GM10248 (cell line): ENCODE results near the gene NHERF1.

Experiments used
- CTCF ChIA-PET: fragments of 300-600 bp; sonication (Branson Sonifier 250); formaldehyde crosslinking; extraction: SDS; loops from one replicate; lab custom pipeline; 2021; ENCODE audit warnings: antibody characterized with exemption; lab: Yijun Ruan, JAX
- POLR2A ChIA-PET: fragments of 350-650 bp; sonication (Branson Sonifier 250); formaldehyde crosslinking; extraction: SDS; loops from one replicate; lab custom pipeline; 2020; ENCODE audit warnings: antibody characterized with exemption; lab: Yijun Ruan, JAX
- DNase-seq: peaks from one replicate; pipeline ENCODE4 v3.0.0; 2012; ENCODE audit errors: extremely low spot score
- TF ChIP-seq, protein P1 (sequence below): IDR thresholded peaks from 2 replicates; pipeline ENCODE4 v1.5.1; 2012; ENCODE audit warnings: mild to moderate bottlenecking, low read depth; ENCODE audit errors: extremely low read depth, missing control alignments, control extremely low read depth

NHERF1 gene

DNA sequence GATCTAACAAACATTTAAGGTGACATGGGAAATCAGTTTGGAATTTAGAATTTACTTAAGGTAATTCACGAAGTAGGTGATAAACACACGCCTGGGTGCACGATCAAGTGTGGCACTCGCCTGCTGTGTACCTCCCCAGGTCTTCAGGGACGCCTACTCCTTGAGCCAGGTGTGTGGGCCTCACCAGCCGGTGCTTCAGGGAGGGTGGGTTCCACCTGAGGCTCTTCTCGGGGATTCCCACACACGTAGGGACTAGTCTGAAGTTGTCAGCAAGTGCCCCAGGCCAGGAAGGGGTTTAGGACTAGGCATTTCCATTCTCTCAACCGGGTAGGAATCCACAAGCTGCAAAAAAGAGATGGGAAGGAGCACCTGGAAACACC, 37.5 kb downstream of the NHERF1 start:
- CTCF ChIA-PET, result interaction anchor here (1.2 to 1.5 kb wide), 3 partner anchors 15 to 79 kb away, joined by 3 to 5 read pairs (median 3); no protein-coding TSS in a partner anchor
- TF ChIP-seq, protein P1, sequence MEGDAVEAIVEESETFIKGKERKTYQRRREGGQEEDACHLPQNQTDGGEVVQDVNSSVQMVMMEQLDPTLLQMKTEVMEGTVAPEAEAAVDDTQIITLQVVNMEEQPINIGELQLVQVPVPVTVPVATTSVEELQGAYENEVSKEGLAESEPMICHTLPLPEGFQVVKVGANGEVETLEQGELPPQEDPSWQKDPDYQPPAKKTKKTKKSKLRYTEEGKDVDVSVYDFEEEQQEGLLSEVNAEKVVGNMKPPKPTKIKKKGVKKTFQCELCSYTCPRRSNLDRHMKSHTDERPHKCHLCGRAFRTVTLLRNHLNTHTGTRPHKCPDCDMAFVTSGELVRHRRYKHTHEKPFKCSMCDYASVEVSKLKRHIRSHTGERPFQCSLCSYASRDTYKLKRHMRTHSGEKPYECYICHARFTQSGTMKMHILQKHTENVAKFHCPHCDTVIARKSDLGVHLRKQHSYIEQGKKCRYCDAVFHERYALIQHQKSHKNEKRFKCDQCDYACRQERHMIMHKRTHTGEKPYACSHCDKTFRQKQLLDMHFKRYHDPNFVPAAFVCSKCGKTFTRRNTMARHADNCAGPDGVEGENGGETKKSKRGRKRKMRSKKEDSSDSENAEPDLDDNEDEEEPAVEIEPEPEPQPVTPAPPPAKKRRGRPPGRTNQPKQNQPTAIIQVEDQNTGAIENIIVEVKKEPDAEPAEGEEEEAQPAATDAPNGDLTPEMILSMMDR, result no peak
- POLR2A ChIA-PET, result no interaction called here

DNA sequence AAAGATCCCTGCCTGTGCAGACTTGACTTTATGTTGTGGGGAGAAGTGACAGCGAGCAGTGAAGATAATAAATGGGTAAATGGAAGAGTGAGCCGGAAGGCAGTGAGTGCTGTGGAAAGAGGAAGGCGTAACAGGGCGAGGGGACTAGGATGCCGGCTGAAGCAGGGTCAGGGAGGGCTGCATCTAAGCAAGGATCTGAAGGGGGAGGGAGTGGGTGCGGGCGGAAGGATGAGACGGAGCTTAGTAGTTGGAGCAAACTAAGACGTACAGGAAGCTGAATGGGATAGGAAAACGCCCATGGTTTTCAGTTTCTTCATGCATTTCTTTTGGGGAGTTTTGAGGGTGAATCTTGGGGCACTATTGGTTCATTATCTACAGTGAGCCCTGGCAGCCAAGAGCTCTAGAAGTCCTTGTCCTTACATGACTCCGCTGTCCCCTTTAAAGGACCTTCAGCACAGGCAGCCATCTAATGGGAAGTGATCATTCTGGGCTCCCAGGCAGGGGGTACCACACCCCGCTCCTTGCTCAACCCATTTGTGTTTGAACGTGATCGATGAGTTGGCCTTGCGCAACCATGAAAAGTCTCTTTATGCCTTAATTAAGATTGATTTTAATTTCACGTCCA, 38.1 kb downstream of the NHERF1 start:
- POLR2A ChIA-PET, result no interaction called here
- TF ChIP-seq, protein P1, result no peak
- CTCF ChIA-PET, result interaction anchor here (1.4 to 1.5 kb wide), 2 partner anchors 15 to 79 kb away, joined by 3 to 5 read pairs; no protein-coding TSS in a partner anchor
- no peak for DNase-seq

More for the DNA sequence above, 37.5 kb downstream of the NHERF1 start:
- no peak for DNase-seq

DNA sequence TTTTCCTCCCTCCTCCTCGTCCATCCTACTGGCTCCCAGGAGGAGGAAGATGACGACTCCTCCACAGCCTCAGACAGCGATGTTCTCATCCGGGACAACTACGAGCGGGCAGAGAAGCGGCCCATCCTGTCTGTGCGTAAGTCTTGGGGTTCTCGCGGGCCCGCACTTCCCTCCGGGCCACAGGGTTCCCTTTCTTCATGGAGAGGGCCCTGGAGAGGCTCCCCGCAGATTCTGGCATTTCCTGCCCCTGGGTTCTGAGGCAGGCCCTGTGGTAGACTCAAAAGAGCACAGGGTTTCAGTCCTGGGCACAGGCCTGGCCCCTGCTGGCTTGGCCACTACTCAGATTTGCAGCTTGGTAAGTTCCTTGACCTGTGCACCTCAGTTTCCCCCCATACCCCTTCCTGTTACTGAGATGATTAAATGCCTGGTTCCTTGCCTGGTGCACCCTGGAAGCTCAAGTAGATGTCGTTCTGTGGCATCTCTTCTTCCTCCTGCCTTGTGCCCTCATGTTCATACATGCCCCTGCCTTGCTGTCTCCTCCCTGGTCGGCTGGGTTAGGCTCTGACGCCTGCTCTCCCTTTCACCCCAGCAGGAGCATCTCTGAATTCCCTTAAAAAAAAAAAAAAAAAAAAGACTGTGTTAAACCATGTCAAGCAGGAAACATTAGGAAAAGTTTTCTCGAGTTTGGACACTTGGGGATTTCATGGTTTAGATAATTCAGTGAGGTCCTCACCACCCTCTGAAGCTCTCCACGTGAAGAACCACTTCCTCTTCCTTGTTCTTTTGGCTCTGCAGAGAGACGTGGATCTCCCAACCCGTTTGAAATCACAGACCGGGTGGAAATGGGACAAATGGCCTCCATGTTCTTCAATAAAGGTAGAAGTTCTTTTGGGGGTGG, 42.0 kb downstream of the NHERF1 start:
- CTCF ChIA-PET, result interaction anchor here (0.7 to 9.6 kb wide), 45 partner anchors 11 to 311 kb away, joined by 3 to 248 read pairs (median 5); partner anchors contain the start of genes FDXR, GRIN2C, NAT9 and OTOP2
- no peak for DNase-seq
- POLR2A ChIA-PET, result interaction anchor here (0.7 kb wide), 1 partner anchor 170 kb away, joined by 3 read pairs; no protein-coding TSS in a partner anchor
- TF ChIP-seq, protein P1, result no peak

DNA sequence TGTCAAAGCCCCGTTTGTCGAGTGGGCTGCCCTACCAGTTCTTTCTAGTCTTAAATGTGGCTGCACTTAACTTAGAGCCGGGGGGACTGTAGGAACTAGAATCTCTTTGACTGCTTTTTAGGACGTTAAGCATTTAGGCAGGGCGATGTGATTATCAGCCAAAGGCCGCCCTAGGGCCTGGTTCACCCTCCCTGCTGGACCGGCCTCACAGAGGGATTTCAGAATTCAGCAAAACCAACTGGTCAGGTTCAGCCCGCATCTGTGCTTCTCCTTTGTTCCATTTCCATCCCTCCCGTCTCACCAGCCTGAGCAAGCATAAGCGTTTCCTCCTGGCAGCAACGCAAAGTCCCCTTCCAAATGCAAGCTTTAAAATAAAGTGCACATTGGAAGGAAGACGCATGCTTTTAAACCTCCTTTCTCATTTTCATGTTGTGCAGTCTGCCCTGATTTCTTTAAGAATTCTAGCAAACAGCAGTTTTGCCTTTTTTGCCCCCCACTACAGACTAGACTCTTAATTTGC, 44.2 kb downstream of the NHERF1 start:
- TF ChIP-seq, protein P1, result no peak
- DNase-seq, result no peak
- ChIA-PET POLR2A (no interaction called here), CTCF (interaction anchor here (0.7 to 9.6 kb wide), 21 partner anchors 12 to 176 kb away, joined by 3 to 248 read pairs (median 5); partner anchors contain the start of genes FDXR, GRIN2C, NAT9 and OTOP2)

DNA sequence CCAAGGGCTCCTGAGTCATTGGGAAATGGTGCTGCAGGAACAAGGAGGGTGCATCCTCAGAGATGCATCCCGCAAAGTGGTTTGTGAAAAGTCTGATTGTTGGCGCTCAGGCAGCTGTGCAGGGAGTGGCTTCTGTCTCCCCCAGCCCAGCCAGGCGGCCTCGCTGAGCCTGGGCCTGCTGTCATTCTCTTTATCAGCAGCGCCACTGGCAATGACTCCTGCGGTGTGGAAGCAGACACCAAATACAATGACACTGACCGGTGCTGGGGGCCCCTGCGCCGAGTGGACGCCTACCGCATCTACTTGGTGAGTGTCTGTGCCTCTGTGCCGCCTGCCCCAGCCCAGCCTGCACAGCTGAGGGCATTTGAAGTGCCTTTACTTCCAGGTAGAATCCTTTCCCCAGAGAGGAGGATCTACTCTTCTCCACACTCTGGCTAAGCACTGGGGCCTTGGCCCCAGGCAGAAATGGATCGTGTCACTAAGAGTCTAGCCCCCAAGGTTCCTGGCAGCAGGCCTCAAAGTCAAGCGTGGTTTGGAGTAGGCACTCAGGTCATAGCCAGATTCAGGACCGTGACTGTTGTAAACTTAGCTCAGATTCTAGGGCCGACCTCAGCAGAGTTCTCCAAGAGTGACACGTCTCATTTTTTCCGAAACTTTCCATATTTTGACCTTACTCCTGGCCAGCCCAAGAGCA, 47.0 kb downstream of the NHERF1 start:
- TF ChIP-seq, protein P1, result no peak
- CTCF ChIA-PET, result interaction anchor here (1.4 to 9.6 kb wide), 4 partner anchors 12 to 71 kb away, joined by 5 to 248 read pairs (median 79); partner anchors contain the start of genes GRIN2C and NAT9
- POLR2A ChIA-PET, result no interaction called here
- no peak for DNase-seq
